NCI-H2029 treated with DMSO at 0.1 percent for 48 hours (cell line): Measurements from ENCODE around the gene GRM4.

Experiments used
- DNase-seq: peaks from one replicate; lab custom pipeline; 2025; lab: John Stamatoyannopoulos, UW

GRM4 gene

DNA sequence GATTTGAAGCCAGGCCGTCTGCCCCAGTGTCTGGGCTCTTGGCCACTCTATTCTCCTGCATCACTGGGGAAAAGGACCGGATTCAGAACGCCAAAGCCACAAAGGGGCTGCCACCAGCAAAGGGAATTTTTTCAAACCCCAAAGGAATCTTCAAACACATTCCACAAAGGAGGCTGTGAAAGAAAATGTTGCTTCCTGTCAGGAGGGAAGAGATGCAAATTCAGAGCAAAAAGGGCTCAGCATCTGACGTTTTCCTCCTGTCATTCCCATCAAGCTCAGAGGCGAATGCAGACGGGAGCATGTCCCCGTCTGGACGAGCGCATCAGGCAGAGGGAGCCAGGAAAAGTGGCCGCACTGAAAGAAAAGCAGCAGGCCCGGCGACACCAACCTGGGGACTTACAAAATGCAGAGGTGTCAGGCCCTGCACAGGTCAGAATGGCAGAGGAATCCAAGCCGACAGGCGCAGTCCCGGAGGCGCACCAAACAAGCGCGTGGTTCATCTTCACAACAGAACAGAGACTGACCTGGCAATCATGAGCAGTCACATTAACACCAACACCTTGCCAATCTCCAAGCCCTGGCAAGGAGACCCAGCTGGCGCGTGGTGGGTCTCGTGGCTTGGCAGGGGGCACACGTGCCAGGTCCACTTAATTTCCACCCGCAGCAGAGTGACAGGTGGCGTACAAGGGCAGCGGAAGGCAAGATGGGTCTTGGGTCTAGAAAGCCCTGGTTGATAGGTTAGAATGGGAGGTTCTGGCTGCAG, 62.8 kb downstream of the GRM4 start:
- DNase-seq = no peak

DNA sequence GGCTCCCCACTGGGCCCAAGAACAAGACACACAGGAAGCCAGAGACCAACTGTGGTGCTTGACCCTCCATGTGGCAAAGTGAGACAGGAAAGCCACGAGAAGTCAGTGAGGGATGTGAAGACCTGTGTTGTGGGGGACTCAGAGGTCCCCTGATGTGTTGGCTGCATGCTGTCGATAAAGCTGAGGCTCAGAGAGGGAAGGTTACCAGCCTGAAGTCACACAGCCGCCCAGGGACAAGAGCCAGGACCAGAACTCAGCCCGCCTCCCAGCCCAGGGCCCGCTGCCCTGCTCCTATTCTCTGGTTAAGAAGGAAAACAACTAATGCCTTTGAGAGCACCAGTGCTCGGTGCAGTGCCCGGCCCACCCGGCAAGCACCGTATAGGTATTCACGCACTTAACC, 63.5 kb downstream of the GRM4 start:
- no peak for DNase-seq

DNA sequence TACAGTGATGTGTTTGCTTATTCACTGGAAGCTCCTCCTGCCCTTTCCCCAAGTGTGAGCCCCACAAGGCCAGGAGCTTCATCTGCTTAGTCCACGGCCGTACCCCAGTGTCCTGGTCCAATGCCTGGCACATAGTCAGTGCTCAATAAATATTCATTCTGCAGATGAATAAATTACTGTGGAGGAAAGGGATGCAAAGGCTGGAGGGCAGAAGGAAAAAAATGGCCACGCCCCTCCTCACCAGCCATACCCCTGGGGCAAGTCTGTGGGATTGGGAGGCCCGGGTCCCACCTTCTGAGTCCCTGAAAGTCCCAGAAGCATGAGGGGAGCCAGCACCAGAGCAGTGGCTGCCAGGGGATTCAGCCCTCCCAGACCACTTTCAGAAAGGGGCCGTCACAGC, 65.5 kb downstream of the GRM4 start:
- no peak for DNase-seq

- no peak for DNase-seq
These were observed 66.0 kb downstream of the GRM4 start for GRCh38 chr6:34079899-34080298.

DNA sequence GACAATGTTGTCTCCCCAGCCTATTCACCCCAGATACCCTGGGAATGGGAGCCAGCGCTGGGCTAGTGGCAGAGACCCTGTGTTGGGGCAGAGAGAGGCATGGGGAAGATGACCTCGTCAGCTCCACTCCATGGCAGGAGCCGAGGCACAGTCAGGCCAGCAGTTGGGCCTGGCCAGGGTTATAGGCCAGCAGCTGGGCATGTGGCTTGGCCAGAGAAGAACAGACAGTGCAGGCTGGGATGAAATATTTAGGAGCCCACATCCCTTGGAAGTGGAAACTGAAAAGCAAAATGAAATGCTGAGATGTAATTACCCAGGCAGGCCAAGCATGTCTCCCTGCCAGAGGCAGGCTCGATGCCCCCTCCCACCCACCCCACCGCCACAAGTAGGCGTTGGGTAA, 70.0 kb downstream of the GRM4 start:
- no peak for DNase-seq

- no peak for DNase-seq
These were observed 71.7 kb downstream of the GRM4 start for GRCh38 chr6:34074064-34074742.

- DNase-seq = no peak
These were observed 72.3 kb downstream of the GRM4 start for GRCh38 chr6:34073540-34073939.

DNA sequence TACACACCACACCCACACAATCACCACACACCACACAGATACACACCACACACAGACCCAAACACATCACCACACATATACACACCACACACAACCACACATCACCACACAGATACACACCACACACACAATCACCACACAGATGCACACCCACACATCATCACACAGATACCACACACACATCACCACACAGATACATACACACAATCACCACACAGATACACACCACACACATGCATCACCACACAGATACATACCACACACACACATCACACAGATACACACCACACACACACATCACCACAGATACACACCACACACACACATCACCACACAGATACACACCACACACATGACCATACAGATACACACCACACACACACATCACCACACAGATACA, 73.2 kb downstream of the GRM4 start:
- no peak for DNase-seq

DNA sequence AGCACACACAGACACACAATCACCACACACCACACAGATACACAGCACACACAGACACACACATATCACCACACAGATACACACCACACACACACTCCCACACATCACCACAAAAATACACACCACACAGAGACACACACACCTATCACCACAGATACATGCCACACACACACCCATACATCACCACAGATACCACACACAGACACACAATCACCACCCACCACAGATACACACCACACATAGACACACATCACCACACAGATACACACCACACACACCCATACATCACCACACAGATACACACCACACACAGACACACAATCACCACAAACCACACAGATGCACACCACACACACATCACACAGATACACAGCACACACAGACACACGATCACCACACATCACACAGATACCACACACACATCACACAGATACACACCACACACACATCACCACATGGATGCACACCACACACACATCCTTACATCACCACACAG, 74.0 kb downstream of the GRM4 start:
- DNase-seq = no peak

- no peak for DNase-seq
These were observed 74.6 kb downstream of the GRM4 start for GRCh38 chr6:34071136-34071883.

GRCh38 chr6:34070315-34071135, 75.4 kb downstream of the GRM4 start:
- DNase-seq = no peak

- no peak for DNase-seq
These were observed 77.3 kb downstream of the GRM4 start for GRCh38 chr6:34068462-34069044.

DNA sequence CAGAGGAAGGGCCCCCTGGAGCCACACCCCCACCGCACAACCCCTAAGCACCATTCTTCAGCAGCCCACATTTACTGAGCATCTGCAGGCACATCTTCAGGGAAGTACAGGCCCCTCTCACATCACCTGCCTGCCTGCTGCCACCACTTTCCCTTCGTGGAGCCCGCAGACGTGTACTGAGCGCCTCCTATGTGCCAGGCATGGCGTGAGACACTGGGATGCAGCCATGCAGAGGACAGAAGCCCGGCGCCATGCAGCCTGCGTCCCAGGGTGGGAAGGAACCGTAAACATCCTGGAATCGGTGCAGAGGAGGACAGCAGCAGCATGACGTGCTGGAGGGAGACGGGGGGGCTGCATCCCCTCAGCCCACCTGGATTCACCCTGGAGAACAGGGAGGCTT, 78.1 kb downstream of the GRM4 start:
- DNase-seq = no peak

GRCh38 chr6:34066772-34067770, 78.8 kb downstream of the GRM4 start:
- no peak for DNase-seq

- no peak for DNase-seq
These were observed 79.7 kb downstream of the GRM4 start for GRCh38 chr6:34066218-34066571.

DNA sequence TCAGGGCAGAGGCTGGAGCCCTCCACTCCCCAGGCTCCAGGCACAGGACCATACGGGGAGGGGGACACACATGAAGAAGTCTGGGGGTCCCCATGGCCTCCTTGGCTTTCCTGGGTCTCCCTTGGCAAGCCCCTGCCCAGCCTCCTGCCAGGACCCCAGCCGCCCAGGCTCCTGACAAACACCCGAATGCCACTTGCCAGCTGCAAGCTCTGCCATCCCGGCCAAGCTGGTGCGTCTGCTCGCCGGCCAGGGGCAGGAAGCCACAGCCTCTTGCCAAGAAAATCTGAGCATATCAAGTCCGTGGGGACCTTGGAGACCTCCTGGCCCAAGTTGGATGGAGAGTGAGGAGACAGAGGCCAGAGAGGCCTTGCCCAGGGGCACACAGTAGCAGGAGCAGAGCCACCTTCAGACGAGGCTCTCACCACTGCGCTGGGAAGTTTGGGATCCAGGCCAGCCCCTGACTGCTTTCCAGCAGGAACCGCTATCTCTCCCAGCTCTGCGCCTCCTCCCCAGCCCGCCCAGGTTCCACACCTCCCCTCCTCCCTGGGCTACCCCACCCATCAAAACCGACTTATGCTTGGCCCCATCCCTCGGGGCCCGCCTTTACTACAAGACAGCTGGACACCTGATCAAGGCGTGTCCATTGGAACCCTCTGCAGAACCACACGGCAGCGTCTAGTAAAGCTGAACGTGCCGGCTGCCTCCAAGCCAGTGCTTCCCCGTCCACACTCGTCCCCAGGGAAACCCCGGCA, 80.2 kb downstream of the GRM4 start:
- DNase-seq = peak; percentile 21

DNA sequence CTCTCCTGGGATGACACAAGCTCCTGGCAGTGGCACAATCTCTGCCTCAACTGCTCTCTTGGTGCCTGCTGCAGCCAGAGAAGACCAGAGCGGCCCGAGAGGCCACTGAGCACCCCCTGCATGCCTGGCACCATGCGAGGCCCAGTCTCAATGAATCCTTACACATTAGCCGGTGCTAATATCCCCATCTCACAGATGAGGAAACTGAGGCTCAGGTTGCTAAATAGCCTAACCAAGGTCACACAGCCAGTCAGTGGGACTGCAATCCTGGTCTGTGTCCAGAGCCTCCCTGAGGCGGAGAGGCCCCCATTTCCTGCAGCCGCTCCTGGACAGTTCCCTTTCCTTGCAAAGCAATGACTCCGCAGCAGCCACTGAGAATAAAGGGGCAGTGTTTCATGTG, 81.2 kb downstream of the GRM4 start:
- no peak for DNase-seq

DNA sequence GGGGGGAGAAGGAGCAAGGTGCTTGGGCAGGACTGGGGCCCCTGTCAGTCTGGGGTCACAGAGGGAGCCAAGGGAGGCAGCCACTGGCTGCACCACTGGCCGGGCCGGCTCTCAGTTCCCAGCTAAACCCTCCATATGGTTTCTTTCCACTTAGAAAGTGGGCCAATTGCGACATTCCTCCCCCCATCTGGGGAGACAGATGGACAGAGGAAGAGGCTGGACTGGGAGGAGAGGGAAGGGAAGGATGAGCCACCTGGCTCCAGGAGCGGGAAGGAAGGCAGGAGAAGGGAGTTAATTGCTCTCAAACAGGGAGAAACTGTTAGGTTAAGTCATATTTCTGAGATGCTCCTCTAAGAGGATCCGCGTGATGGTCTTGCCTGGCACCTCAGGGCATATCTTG, 82.2 kb downstream of the GRM4 start:
- DNase-seq = no peak

- no peak for DNase-seq
These were observed 83.1 kb downstream of the GRM4 start for GRCh38 chr6:34062815-34063214.

DNA sequence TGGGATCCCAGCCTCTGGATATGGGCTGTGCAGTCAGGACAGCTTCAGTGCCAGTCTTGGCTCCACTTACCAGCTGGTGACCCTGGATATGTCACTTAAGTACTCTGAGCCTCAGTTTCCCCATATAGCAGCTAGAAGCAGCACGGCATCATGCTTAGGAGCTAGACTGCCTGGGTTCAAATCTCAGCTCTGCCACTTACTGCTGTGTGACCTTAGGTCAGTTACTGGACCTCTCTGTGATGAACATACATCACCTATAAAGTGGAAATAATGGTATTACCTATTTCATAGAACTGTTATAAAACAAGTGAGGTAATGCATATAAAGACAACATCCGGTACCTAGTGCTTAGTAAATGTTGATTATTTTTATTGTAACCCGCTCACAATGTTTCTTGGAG, 83.7 kb downstream of the GRM4 start:
- DNase-seq = no peak
